ENCODE results near the gene TMEM187. TPM values are rescaled to one million over a fixed set of nuclear protein-coding genes. Genes with fewer than 3 reads are reported as not detected.

TMEM187 gene
- total and polyA plus RNA-seq, 10 of the 15 experiments (the other 5 are each of a cell fraction or from before 2014, with no cell fraction given): 0.45 to 8.5 (median 4.1) TPM

GRCh38 chrX:153983321-153983801 is 10.8 kb downstream of the TMEM187 start (continued):
- no peak for TF ChIP-seq ZNF687 (IDR thresholded peaks at IDR 0.05)
- peak in 1 of 2 experiments; percentile 45; a peak in 1 of 4 replicates for TF ChIP-seq BHLHE40 (IDR thresholded peaks at IDR 0.05; ENCODE audit: borderline replicate concordance in 1 of 2, low read depth in 2 of 2, low read length in 1 of 2)
- TF ChIP-seq NBN (IDR thresholded peaks at IDR 0.05): no peak
- TF ChIP-seq SKIL (IDR thresholded peaks at IDR 0.05; ENCODE audit: low read depth, poor library complexity, severe bottlenecking): no peak
- TF ChIP-seq CHD2 (IDR thresholded peaks at IDR 0.05; ENCODE audit: borderline replicate concordance, low read depth, low read length): no peak
- no peak for TF ChIP-seq ZBTB40 (IDR thresholded peaks at IDR 0.05; ENCODE audit: borderline replicate concordance)
- no peak for TF ChIP-seq REST (IDR thresholded peaks at IDR 0.05; ENCODE audit: low read depth, low read length)
- TF ChIP-seq NR2C2 (IDR thresholded peaks at IDR 0.05; ENCODE audit: borderline replicate concordance, control insufficient read depth, insufficient read length, low read depth): no peak
- no peak for TF ChIP-seq RB1 (IDR thresholded peaks at IDR 0.05; ENCODE audit: borderline replicate concordance)
- TF ChIP-seq RUNX3 (IDR thresholded peaks at IDR 0.05; ENCODE audit: low read length): peak; percentile 34
- TF ChIP-seq IKZF1 (conservative IDR thresholded peaks at IDR 0.05): no peak

All from GM12878 (cell line).